GM23338 (cell line): Measurements from ENCODE around the gene GRK5. TPM values are rescaled to one million over a fixed set of nuclear protein-coding genes. Genes with fewer than 3 reads are reported as not detected.

Experiments
- ATAC-seq: fragments of 200-7000 bp; cut with Tn5 transposase; 3 replicates; pipeline ENCODE4 v1.9.1; 2020
- DNase-seq: peaks from one replicate; pipeline ENCODE4 v3.0.0-alpha.2; 2015; ENCODE audit warnings: low spot score
- H2AFZ ChIP-seq: fragments of 200-600 bp; sonication (generic); 2 replicates; pipeline ENCODE4 v1.8.0; 2016; ENCODE audit warnings: antibody characterized with exemption, mild to moderate bottlenecking, moderate library complexity
- H3F3A ChIP-seq: fragments of 200-600 bp; sonication (generic); replicated peaks from 2 replicates; pipeline ENCODE4 v1.8.0; 2017; ENCODE audit warnings: antibody characterized with exemption, mixed run types, low read depth
- H3K27ac ChIP-seq: fragments of 200-600 bp; sonication (generic); 2 replicates; pipeline ENCODE4 v1.6.1; 2016; ENCODE audit warnings: low read depth
- H3K27me3 ChIP-seq: fragments of 200-600 bp; sonication (generic); 2 replicates; pipeline ENCODE4 v1.8.0; 2016; ENCODE audit warnings: mild to moderate bottlenecking, mixed run types, moderate library complexity; ENCODE audit not compliant: insufficient read depth
- H3K36me3 ChIP-seq: fragments of 200-600 bp; sonication (generic); 2 replicates; pipeline ENCODE4 v1.8.0; 2016; ENCODE audit warnings: mild to moderate bottlenecking; ENCODE audit not compliant: insufficient read depth
- H3K4me1 ChIP-seq: fragments of 200-600 bp; sonication (generic); 2 replicates; pipeline ENCODE4 v1.8.0; 2016; ENCODE audit warnings: mild to moderate bottlenecking, moderate library complexity; ENCODE audit not compliant: insufficient read depth
- H3K4me2 ChIP-seq: fragments of 200-600 bp; sonication (generic); 2 replicates; pipeline ENCODE4 v1.7.1; 2017; ENCODE audit warnings: mixed run types
- H3K4me3 ChIP-seq: fragments of 200-600 bp; sonication (generic); 2 replicates; pipeline ENCODE4 v1.6.1; 2016; ENCODE audit warnings: mixed run types
- H3K79me2 ChIP-seq: fragments of 200-600 bp; sonication (generic); replicated peaks from 2 replicates; pipeline ENCODE4 v1.8.0; 2017; ENCODE audit warnings: mild to moderate bottlenecking; ENCODE audit not compliant: insufficient read depth
- H3K9me2 ChIP-seq: fragments of 200-600 bp; sonication (generic); 2 replicates; pipeline ENCODE4 v1.8.0; 2017; ENCODE audit not compliant: insufficient read depth
- H4K20me1 ChIP-seq: fragments of 200-600 bp; sonication (generic); replicated peaks from 2 replicates; pipeline ENCODE4 v1.8.0; 2017; ENCODE audit warnings: mild to moderate bottlenecking; ENCODE audit not compliant: insufficient read depth
- H3K27ac Mint-ChIP-seq: 2 replicates; pipeline ENCODE4 v1.8.0; 2020; ENCODE audit warnings: inconsistent platforms, mild to moderate bottlenecking, moderate library complexity, mixed read lengths
- H3K27me3 Mint-ChIP-seq: 3 replicates; pipeline ENCODE4 v1.8.0; 2022; ENCODE audit warnings: low read depth, mild to moderate bottlenecking, moderate library complexity, mixed read lengths, inconsistent platforms; ENCODE audit not compliant: insufficient read depth, poor library complexity
- H3K36me3 Mint-ChIP-seq: 3 replicates; pipeline ENCODE4 v1.8.0; 2021; ENCODE audit warnings: low read depth, mild to moderate bottlenecking, inconsistent platforms, moderate library complexity, mixed read lengths
- H3K4me1 Mint-ChIP-seq: 3 replicates; pipeline ENCODE4 v1.8.0; 2020; ENCODE audit warnings: mild to moderate bottlenecking, inconsistent platforms, mixed read lengths
- H3K4me3 Mint-ChIP-seq: 3 replicates; pipeline ENCODE4 v1.8.0; 2021; ENCODE audit warnings: moderate library complexity, mild to moderate bottlenecking, inconsistent platforms, mixed read lengths
- H3K9me3 Mint-ChIP-seq: 3 replicates; pipeline ENCODE4 v1.8.0; 2020; ENCODE audit warnings: moderate library complexity, mild to moderate bottlenecking, inconsistent platforms, mixed read lengths
- CTCF ChIP-seq, 2 experiments: fragments of 200-600 bp in 1 of 2; sonication (generic) in 1 of 2; conservative IDR thresholded peaks; 2 replicates each; pipeline versions ENCODE4 v1.5.1 to v1.6.1; 2016 to 2017; ENCODE audit warnings: antibody characterized with exemption in 2 of 2, low read depth in 2 of 2, mild to moderate bottlenecking in 2 of 2, moderate library complexity in 1 of 2
- EZH2phosphoT487 ChIP-seq: fragments of 200-600 bp; sonication (generic); IDR thresholded peaks from one replicate; pipeline ENCODE4 v1.8.1; 2018; ENCODE audit warnings: antibody characterized with exemption; ENCODE audit not compliant: unreplicated experiment
- NANOG ChIP-seq: IDR thresholded peaks from 2 replicates; pipeline ENCODE4 v1.6.1; 2016; ENCODE audit warnings: antibody characterized with exemption, borderline replicate concordance
- POLR2AphosphoS5 ChIP-seq: IDR thresholded peaks from 2 replicates; pipeline ENCODE4 v1.6.1; 2016; ENCODE audit warnings: antibody characterized with exemption, low read depth
- STAT1 ChIP-seq: IDR thresholded peaks from one replicate; pipeline ENCODE4 v1.6.1; 2016; ENCODE audit warnings: antibody characterized with exemption; ENCODE audit not compliant: unreplicated experiment
- ZNF114 ChIP-seq: fragments of 250-450 bp; sonication (Bioruptor Pico); IDR thresholded peaks from 2 replicates; pipeline ENCODE4 v1.5.0; 2020; ENCODE audit warnings: mild to moderate bottlenecking, moderate library complexity
- ZNF462 ChIP-seq: fragments of 250-450 bp; sonication (Bioruptor Pico); IDR thresholded peaks from 2 replicates; pipeline ENCODE4 v1.5.0; 2020; ENCODE audit warnings: mild to moderate bottlenecking, moderate library complexity
- polyA plus RNA-seq: library from polyadenylated mRNA; unstranded; fragments of >200 nt; fragmentation: Nextera tagmentation; extraction: Ambion mirVana; gene quantifications from 2 replicates; pipeline ENCODE4 v1.2.1, GENCODE V29; 2016
- total RNA-seq: library from RNA; depleted of rRNA; stranded (reverse); fragments of >200 nt; shearing (Covaris generic); gene quantifications from 2 replicates; pipeline ENCODE4 v1.2.3, GENCODE V29; 2014

The GRK5 gene
- total and polyA plus RNA-seq, 2 experiments from 2014 or later, result 0.53 to 2.0 TPM

GRCh38 chr10:119312241-119312640 is 104.9 kb downstream of the GRK5 start (continued):
- no peak for TF ChIP-seq ZNF462 (CRISPR knock-in tag)
- TF ChIP-seq EZH2phosphoT487, result no peak

- Mint-ChIP-seq H3K9me3 (peaks cover 4% of the 10 kb centered on the region; the same call in 1 of the 3 replicates), H3K27me3 (peaks cover 6% of the 10 kb centered on the region), H3K4me1 (peaks cover 25% of the 10 kb centered on the region), H3K4me3 (no peak overlapping the region), H3K36me3 (no peaks in the 10 kb centered on the region; the same call in 2 of the 3 replicates), H3K27ac (no peak overlapping the region)
- H3F3A ChIP-seq, result 0 out of 2 replicates have a peak, but pooled peaks cover 3% of the 10 kb centered on the region
- H3K79me2 ChIP-seq, result no peaks in the 10 kb centered on the region
- DNase-seq (no peak), ATAC-seq (no peak)
- no peak overlapping the region for H3K27ac ChIP-seq
- H2AFZ ChIP-seq, result no peak overlapping the region
- H3K4me2 ChIP-seq, result no peak overlapping the region
- no peaks in the 10 kb centered on the region for H4K20me1 ChIP-seq
- H3K4me1 ChIP-seq, result peaks cover 16% of the 10 kb centered on the region
- TF ChIP-seq CTCF (conservative IDR thresholded peaks at IDR 0.05; ENCODE audit: low read depth in 2 of 2), result no peak
- no peak for TF ChIP-seq POLR2AphosphoS5
- no peak for TF ChIP-seq ZNF114
- TF ChIP-seq STAT1, result no peak
- no peak for TF ChIP-seq ZNF462 (CRISPR knock-in tag)
- no peak for TF ChIP-seq NANOG
- no peak overlapping the region for H3K4me3 ChIP-seq
- H3K9me2 ChIP-seq, result no peaks in the 10 kb centered on the region
- H3K36me3 ChIP-seq, result no peaks in the 10 kb centered on the region
- no peaks in the 10 kb centered on the region for H3K27me3 ChIP-seq
Measured at GRCh38 chr10:119313024-119313423, 105.7 kb downstream of the GRK5 start.
